ENCODE data around the gene AKR1C3. TPM values are rescaled to one million over a fixed set of nuclear protein-coding genes. Genes with fewer than 3 reads are reported as not detected.

AKR1C3 gene
- total and polyA plus RNA-seq, 2 experiments from 2014 or later = 7.7 to 8.6 TPM

DNA sequence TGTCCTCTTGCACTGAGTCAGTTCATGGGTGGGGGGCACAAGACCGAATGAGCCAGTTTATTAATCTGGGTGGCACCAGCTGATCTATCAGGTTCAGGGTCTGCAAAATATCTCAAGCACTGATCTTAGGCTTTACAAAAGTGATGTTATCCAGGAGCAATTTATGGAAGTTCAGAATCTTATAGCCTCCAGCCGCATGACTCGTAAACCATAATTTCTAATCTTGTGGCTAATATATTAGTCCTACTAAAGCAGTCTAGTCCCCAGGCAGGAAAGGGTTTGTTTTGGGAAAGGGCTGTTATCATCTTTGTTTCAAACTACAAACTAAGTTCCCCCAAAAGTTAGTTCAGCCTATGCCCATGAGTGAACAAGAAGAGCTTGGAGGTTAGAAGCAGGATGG is 56.9 kb downstream of the AKR1C3 start:
- DNase-seq (ENCODE audit: low read depth in 1 of 2, low spot score in 1 of 2) = no peak
- Histone ChIP-seq H3K9me3 (ENCODE audit: low read depth) (no peaks in the 10 kb centered on the region), H3K4me1 (ENCODE audit: low read depth) (no peaks in the 10 kb centered on the region), H3K27me3 (no peaks in the 10 kb centered on the region), H3K27ac (no peak overlapping the region), H3K36me3 (no peaks in the 10 kb centered on the region), H3K4me3 (no peak overlapping the region)
- no peak for TF ChIP-seq CTCF (IDR thresholded peaks at IDR 0.05; ENCODE audit: low read depth, low read length)

DNA sequence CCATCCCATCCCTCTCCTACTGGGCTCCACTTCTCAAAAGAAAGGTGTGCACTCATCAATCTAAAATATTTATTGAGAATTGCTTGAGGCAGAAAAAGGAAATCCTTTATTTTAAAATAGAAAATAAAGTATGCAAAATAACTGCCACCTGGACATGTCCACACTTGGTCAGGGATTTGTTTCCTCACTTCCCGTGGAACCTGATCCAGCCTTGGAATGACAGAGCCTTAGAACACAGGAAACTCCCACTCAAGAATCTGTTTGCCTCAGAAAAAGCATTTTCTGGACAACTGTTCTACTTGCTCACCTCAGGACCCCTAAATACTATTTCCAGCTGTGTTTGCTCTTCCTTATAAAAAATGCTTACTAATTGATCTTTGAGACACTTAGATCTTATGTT is 61.7 kb downstream of the AKR1C3 start:
- no peaks in the 10 kb centered on the region for H3K36me3 ChIP-seq
- H3K27ac ChIP-seq = no peak overlapping the region
- TF ChIP-seq CTCF (IDR thresholded peaks at IDR 0.05; ENCODE audit: low read depth, low read length) = no peak
- peak in 1 of 2 donors; percentile 1 for DNase-seq (ENCODE audit: low read depth in 1 of 2, low spot score in 1 of 2)
- H3K4me1 ChIP-seq (ENCODE audit: low read depth) = no peaks in the 10 kb centered on the region
- no peaks in the 10 kb centered on the region for H3K9me3 ChIP-seq (ENCODE audit: low read depth)
- H3K4me3 ChIP-seq = no peak overlapping the region
- no peaks in the 10 kb centered on the region for H3K27me3 ChIP-seq

Other genes starting within 250 kb of the AKR1C3 start
- 5.5 and 22.5 TPM in 2 replicates for gene AKR1C1, start 131.0 kb upstream of the AKR1C3 start, total RNA-seq
- 16.2 and 45.1 TPM in 2 replicates for gene AKR1C1, start 131.0 kb upstream of the AKR1C3 start, polyA plus RNA-seq
- 0.39 and 1.0 TPM in 2 replicates for gene AKR1C2, start 90.6 kb upstream of the AKR1C3 start, total RNA-seq
- gene AKR1C2, start 90.6 kb upstream of the AKR1C3 start, polyA plus RNA-seq = 4.7 and 7.1 TPM in 2 replicates
- not detected in 2 replicates for gene AKR1C8, start 90.7 kb downstream of the AKR1C3 start, total RNA-seq
- gene AKR1C8, start 90.7 kb downstream of the AKR1C3 start, polyA plus RNA-seq = not detected in 2 replicates
- gene AKR1C4, start 102.4 kb downstream of the AKR1C3 start, total RNA-seq = not detected in 2 replicates
- gene AKR1C4, start 102.4 kb downstream of the AKR1C3 start, polyA plus RNA-seq = not detected in 2 replicates